GM12892 (cell line): ENCODE results near the gene C20orf204.

ENCODE experiments used
- POLR2A ChIP-seq: IDR thresholded peaks from 2 replicates; pipeline ENCODE4 v1.6.1; 2011; ENCODE audit warnings: low read depth, low read length, control low read depth
- POLR2AphosphoS5 ChIP-seq: IDR thresholded peaks from 2 replicates; pipeline ENCODE4 v1.6.1; 2011; ENCODE audit warnings: low read depth, low read length, control low read depth
- TAF1 ChIP-seq: IDR thresholded peaks from 2 replicates; pipeline ENCODE4 v1.6.1; 2011; ENCODE audit warnings: low read depth, mild to moderate bottlenecking, control low read depth, low read length, borderline replicate concordance

DNA sequence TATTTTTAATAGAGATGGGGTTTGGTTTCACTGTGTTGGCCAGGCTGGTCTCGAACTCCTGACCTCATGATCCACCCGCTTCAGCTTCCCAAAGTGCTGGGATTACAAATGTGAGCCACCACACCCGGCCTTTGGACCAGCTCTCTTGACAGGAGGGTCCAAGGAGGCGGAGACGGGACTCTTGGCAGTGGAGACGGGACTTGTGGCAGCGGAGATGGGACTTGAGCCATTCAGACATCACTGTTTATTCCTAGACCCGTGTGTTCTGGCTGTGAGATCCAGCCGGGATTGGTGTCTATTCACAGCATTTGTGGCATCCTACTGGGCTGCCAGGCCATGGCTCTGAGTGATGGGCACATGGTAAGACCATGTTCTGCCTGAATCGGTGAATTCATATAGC is 29.5 kb upstream of the C20orf204 start:
- TF ChIP-seq POLR2A (no peak), POLR2AphosphoS5 (no peak), TAF1 (no peak)
